DMS79 (cell line): ENCODE data around the gene MAP7D2.
"Not testable (repeated sequence)": the region's sequence is repeated elsewhere in the genome, so short reads cannot be mapped to it uniquely, and the experiment has no call there.

Experiments
- DNase-seq: peaks from one replicate; lab custom pipeline; 2025; lab: John Stamatoyannopoulos, UW

Gene MAP7D2

DNA sequence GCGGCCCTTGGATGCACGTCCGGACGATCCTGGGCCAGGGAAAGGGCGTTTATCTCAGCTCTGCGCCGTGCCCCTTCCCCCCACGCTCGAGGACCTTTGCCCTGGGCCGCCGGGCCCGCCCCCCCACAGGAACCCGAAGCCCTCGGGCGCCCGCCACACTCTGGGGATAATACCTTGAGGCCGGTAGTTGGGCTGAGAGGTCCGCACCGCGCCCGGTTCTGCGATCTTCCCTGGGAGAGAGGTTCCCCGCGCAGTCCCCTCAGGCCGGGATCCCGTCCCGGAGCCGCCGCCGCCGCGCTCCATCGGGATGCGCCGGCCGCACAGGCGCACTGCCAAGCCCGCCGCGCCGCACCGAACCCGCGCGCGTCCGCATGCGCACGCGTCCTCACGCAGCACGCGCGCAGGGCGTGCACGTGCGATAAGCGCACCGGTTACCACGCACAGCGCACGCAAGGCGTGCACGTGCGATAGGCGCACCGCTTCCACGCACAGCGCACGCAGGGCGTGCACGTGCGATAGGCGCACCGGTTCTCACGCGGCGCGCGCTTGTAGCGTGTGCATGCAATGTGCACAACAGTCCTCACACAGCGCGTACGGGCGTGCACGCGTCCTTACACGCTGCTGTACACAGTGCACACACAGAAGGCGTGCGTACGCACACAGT, at the start of gene MAP7D2:
TSS of gene MAP7D2 (minus strand) at position 331 of the 664 bp plus-strand sequence. CDS start at position 303, 28 bp downstream.
- DNase-seq: no peak

DNA sequence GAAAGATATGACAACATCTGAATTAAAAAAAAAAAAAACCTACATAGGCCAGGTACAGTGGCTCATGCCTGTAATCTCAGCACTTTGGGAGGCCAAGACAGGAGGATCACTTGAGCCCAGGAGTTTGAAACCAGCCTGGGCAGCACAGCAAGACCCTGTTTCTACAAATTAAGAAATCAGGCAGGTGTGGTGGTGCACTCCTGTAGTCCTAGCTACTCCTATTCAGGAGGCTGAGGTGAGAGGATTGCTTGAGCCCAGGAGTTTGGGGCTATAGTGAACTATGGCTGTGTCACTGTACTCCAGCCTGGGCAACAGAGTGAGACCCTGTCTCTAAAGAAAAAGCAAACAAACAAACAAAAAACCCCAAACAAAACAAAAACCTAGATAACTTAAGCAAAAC, 45.8 kb upstream of the MAP7D2 start:
- DNase-seq: not testable (repeated sequence)

DNA sequence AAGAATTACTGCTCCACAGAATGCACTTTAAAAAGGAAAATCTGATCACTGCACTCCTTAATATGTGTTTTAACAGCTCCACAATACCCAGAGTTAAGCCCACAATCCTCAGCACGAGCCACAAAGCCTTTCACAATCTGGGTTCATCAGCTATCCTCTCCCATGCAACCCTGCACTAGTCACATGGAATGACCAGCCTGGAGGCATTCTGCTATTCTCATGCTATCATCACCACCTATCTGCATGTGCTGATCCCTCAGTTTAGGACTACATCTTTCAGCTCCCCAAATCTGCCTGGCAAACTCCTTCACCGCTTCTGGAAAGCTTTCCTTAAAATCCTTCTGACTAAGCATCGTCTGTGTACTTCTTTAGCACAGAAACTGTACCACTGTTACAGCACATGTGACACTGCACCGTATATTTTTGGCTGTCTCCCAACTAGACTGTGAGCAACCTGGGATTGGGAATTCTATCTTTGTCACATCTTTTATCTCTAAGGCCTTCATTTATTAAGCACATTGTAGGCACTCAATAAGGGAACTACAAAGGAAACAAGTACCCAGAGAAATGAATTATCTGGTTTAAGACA, 43.2 kb upstream of the MAP7D2 start:
- no peak for DNase-seq

DNA sequence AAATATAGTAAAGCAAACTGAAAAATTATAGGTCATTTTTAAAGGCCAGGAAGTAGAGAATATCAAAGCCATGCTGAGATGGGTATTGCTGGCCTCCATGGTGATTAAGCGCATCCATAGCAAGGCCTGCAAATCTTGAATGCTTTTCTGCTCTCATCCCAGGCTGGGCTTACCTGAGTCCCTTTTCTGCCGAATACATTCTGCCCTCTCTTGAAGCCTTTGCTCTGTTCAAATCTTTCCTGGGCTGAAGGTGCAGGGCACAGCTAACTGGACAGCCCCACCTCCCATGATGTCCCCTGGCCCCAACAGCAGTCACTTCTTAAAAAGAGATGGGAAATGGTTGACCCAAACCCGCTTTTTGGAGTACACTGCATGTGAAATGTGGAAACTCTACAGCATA, 35.0 kb upstream of the MAP7D2 start:
- DNase-seq: no peak

DNA sequence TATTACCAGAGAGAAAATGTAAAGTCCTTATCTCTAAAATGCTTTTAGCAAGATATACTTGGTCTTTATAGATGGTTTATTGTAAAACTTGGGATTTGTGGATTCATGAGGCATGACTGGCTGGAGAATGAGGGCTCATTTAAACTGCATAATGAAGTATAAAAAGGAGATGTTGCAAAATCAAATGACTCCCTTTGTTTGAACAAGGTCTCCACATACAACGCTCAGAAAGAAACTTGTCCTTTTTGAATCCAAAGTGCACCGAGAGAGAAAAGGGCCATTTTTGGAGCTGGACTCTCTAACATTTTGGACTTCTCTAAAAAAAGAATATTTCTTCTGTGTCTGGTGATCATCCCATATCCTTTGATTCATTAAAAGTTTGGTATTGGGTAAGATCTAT, 32.6 kb upstream of the MAP7D2 start:
- DNase-seq: no peak

DNA sequence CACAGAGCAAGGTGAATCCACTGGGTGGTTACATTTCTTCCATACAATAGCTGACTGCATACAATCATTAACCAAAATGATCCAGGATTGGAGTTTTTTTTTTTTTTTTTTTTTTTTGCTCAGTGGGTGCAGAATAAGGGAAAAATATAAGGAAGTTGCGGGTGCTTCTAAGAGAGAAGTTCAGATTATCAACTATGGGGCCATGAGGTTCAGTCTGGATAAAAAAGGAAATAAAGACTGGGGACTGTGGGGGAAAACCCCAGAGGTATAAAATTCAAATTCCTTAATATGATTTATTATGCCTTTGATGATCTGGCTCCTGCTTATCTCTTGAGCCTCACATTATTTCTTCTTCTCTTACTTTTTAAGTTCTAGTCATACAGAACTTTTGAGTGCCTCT, 30.9 kb upstream of the MAP7D2 start:
- no peak for DNase-seq

DNA sequence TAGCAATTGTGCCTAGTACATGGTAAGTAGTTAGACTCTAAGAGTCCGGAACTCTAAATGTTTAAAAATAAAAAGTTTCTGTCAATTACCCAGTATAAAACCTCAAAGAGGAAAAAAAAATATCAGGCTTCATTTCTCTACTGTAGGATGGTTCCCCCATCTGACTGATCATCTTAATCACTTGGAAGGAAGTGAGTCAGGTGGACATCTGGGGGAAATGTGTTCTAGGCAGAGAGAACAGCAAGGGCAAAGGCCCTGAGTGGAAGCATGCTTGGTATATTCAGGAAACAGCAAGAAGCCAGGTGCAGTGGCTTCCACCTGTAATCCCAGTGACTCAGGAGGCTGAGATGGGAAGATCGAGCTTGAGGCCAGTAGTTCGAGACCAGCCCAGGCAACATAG, 27.8 kb upstream of the MAP7D2 start:
- DNase-seq: no peak

DNA sequence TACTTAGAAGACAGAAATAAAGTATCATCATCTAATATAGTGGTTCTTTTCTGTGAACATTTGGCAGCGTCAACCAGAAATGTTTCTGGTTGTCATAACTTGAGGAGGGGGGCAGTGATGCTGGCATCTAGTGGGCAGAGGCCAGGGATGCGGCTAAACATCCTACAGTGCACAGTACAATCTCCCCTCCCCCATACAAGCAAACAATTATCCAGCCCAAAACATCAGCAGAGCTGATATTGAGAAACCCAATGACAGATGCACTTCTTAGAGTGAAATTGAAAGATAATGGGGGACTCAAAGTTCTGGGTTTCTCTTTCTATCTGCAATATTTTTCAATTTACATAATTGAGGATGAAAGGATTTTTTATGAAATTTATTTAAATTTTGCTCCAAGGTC, 26.9 kb upstream of the MAP7D2 start:
- no peak for DNase-seq

DNA sequence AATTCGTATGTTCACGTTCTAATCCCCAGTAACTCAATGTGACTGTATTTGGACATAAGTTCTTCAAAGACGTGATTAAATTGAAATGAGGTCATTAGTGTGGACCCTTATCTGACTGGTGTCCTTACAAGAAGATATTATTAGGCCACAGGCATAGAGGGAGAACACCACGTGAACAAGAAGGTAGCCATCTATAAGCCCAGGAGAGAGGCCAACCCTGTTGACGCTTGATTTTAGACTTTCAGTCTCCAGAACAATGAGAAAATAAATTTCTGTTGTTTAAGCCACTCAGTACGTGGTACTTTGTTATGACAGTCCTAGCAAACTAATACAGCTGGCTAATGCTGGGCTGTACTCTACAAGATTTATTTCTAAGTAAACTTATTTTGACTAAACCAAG, 26.4 kb upstream of the MAP7D2 start:
- no peak for DNase-seq

DNA sequence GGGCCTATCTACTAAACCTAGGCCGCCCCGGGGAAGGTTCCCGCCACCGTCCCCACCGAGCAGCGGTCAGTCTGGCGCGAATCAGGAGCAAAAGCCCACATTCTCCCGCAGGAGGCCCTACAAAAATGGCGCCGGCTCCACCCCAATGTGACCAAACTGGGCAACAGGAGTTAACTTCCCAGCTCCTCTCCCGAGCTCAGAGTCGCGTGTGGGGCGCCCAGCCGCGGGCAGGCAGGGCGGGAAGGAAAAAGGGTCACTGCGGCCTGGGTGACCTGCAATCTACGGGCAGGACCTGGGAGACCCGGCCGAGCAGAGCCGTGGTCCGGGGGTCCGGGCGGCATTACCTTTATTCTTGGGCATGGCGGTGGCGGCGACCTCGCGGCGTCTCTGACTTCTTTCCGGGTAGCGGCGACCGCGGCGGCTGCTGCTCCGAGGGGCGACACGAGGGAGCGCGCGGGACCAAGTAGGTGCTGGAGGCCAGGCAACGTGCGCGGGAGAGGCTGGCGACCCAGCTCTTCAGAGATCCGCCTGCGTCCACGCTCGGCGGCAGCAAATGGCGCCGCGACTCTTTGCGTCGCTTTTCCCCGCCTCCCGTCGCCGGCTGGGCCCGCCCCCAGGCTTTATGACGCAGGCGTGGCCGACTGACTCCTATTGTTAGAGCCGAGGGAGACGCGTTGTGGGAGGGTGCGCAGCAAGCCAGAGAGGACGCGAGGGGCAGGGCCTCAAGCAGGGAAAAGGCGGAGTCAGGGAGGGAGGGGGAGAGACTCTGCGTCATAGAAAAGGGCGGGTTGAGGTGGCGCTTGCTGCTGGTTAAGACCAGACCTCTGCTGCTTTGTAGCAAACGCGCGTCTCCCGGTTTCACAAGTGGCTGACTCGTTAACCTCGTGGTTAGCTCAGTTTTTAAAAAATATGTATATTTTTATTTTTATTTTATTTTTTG, 24.8 kb upstream of the MAP7D2 start, which contains the start of gene EIF1AX:
TSS of gene EIF1AX (minus strand) at position 558 of the 940 bp plus-strand sequence. CDS start at position 360, 198 bp downstream.
- DNase-seq: peak; percentile 72

DNA sequence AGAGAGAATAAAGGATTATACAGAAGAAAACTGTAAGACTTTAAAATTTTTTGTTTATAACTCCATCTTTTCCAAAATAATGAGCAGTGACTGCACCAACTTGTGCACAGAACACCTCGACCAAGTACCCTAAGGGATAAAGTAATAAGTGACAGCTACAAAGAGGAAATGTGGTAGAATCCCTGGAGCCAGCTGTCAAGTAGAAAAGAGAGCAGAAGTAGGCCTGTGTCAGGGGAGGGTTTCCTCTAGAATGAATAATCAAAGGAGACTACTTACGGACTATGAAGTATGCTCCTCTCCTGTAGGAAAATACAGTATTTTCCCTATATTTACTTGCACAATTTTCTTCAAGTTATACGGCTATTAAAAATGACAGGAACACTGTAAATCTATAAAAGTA, 23.7 kb upstream of the MAP7D2 start:
- DNase-seq: no peak

DNA sequence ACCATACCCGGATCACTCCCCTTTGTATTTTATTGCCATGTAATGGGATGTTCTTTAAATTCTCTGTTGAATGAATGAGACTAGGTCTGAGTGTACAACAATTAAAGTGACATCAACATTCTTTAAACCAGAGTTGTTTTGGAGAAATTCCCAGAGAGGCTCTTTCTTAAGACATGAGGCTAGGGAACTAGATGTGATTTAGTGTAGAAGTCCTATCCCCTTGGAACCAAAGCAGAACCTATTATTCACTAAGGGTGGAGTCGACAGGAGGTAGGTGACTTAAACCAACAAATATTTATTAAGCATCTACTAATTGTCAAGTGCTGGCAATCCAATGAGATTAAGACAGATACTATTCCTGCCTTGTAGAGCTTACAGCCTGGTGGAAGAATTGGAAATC, 23.3 kb upstream of the MAP7D2 start:
- no peak for DNase-seq

DNA sequence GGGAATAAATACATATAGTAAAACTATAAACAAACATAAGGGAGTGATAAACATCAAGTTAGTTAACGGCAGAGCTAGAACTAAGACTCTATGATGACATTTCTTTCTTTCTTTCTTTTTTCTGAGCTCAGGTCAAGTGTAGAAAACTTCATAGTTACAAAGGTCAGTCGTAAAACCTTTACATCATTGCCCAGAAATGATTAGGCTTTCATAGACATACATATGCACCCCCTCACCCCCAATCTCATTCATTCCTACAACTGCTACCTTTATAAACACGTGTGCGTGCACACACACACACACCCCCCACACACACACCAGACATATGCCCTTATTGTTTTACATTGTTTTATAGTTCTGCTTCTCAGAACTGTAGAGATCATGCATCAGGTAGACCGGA, 19.2 kb upstream of the MAP7D2 start:
- DNase-seq: no peak

DNA sequence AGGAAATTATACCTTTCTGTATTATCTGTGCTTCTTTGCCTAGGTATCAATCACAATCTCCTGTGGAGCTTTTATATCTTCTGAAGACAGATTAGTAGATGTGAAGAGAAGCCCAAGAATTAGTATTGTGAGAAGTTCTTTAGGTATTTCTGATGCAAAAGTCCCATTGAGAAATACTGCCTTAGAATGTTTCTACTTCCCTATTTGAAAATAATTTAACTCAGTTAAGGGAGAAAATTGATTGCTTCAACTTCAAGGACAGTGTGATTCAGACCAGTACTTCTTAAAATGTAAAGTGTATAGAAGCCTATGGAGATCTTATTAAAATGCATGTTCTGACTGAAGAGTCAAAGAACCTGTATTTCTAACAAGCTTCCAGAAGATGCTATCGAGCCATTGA, 16.0 kb upstream of the MAP7D2 start:
- no peak for DNase-seq

DNA sequence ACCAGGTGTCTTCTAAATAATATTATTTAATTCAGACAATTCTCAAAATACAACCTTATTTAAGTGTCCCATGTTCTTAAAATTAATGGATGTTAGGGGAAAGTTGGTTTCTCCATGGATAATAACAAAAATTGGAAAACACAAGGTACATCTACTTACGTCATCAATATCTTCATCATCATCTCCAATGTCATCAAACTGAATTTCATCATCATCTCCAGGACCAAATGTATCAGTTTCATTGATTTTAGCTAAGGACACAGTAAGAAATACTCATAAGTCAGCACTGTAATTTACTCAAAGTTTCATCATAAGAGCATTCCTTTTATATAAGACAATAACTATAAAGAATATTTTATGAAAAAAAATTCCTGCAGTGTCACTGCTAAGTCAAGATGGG, 13.7 kb upstream of the MAP7D2 start:
- no peak for DNase-seq

DNA sequence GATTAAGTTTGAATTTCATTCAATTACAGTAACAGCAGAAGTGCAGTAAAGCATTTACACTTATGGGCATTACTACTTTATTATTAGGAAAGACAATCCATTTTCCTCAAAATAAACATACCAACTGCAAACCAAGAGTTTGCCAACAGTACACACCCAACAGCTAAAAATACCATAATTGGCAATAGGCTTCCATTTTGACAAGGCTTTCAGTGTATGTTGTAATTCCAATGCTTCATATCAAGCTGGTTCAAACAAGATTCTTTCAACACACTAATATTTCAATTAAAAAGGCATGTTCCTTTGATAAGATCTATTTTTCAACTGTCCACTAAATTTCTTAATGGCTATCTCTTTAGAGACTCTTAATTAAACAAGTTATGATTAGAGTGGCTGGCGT, 12.8 kb upstream of the MAP7D2 start:
- DNase-seq: no peak

DNA sequence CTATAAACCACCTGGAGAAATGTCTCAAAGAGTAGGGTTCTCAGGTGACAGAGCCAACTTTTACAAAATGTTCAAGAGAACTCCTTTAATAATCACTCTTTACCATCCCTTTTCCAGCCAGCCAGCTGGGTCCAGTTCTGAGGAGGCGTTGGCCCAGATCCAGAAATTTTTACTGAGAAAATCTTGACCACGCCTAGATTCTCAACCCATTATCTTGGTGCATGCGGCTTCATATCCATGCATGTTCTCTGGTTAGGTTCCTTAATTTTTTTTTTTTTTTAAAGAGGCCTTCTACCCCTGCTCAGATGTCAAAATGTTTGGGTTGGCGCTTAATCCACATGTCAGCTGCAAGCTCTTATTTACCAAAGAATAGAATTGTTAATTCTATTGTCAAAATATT, 12.0 kb upstream of the MAP7D2 start:
- DNase-seq: no peak

DNA sequence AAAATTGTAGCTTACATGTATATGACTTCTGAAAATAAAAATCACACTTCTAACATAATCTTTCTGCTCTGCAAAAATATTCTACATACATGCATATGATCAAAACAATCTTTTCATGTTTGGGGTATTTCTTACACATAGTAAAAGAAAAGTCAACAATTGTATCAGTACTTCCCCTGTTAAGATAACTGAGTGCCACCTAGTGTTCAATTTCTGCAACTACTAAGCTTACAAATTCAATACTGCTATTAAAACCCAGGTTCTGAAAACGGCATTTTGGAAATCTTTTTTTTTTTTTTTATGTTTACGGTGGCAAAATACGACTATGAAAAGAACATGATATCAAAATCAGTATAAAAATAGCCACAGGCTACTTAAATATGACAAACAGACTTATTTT, 10.7 kb upstream of the MAP7D2 start:
- not testable (repeated sequence) for DNase-seq

DNA sequence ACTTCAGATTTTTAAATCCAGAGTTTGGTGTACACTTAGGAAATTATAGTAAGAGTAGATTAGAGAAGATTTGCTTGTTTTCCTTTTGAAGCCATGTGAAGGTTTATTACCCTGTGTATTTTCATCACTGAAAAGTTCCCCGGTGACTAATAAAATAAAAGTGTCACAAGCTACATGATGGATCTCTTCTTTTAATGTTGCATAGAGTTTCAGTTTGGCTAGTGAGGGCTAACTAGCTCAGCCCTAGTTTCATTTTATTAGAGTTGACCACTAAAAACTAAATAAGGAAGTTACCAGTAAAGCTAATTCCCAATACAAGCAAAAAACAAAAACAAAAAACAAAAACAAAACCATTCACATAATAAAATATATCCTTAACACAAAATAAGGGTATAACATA, 10.1 kb upstream of the MAP7D2 start:
- not testable (repeated sequence) for DNase-seq

DNA sequence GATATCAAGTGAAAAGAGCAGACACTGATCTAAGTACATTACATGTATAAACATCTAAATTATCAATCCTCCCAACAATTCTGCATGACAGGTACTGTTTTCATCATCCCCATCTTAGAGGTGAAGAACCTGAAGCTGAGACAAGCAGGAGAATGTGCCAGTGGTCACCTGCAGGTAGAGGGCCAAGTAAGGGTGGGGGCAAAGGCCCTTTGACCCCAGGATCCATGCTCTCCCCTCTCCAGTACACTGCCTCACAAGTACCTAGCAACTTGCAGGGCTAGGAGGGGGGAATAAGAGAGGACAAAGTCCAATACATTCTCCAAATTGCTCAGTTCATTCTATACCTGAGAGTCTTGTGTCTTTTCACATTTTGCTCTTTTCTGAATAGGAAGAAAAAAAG, 8.3 kb upstream of the MAP7D2 start:
- DNase-seq: no peak

DNA sequence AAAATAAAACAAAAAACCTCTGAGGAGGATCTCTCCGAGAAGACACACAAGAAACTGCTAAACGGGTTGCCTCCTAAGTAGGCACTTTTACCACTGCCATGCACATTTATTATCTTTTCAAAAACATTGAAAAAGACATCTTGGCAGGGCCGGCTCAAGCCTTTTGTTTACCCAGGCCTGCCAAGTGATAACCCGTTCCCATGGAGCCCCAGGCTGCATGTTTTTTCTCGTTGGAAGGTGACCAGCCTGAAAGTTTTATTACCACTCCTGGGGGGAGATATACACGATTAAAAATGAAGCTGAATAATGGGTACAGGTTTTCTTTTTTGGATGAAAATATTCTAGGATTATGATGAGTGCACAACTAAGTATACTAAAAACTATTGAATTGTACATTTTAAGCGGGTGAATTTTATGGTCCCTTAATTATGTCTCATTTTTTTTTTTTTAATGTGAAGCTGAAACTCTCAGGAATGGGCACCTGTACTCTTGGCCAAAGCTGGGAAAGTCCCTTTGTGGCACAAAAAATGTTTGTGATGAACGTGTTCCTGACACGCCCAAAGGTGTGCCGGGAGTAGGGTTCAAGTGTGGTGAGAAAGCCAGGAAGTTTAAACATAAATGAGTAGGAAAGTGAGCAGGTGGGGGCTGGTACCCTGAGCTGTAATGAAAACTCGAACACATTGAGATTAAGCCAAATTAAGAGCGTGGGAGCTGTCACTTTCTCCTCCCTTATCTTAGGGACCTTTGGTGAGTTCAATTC, 1.5 kb upstream of the MAP7D2 start:
- DNase-seq: no peak

DNA sequence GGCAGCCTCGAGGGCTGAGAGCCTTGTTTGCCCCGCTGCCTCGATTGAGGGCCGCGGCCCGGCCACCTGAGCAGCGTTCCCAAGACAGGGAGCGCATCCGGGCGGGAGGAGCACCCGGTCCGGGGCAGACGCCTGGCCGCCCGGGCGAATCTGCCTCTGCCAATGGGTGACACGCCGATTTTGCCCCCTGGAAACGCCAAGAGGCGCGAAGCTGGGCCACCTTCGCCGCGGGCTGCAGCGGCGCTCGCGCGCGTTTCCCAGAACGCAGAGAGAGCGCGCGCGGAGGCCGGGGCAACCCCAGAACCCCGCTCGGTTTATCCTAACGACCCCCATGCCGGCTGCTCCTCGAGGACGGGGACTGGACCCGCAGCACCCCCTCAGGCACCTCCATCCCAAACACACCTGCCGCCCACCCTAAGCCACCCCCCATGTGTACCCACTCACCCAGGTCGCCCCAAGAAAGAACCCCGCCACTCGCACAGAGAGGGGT, 575 bp downstream of the MAP7D2 start:
- no peak for DNase-seq
